NT2/D1 (cell line): ENCODE measurements around the gene CHST12.
"Not testable (repeated sequence)": the region's sequence is repeated elsewhere in the genome, so short reads cannot be mapped to it uniquely, and the experiment has no call there.

Experiments
- DNase-seq: peaks from one replicate; pipeline ENCODE4 v3.0.0-alpha.2; 2011; ENCODE audit warnings: low read depth, low spot score
- H3K27me3 ChIP-seq: 2 replicates; pipeline ENCODE4 v1.6.0; 2011; ENCODE audit warnings: mild to moderate bottlenecking; ENCODE audit not compliant: insufficient read length, insufficient read depth
- H3K36me3 ChIP-seq: 2 replicates; pipeline ENCODE4 v1.6.1; 2011; ENCODE audit warnings: mild to moderate bottlenecking, low read length, mixed read lengths; ENCODE audit not compliant: insufficient read depth, insufficient read length
- H3K4me1 ChIP-seq: 2 replicates; pipeline ENCODE4 v1.5.1; 2011; ENCODE audit not compliant: insufficient read depth, insufficient read length
- H3K4me3 ChIP-seq: 2 replicates; pipeline ENCODE4 v1.5.1; 2011; ENCODE audit warnings: low read depth; ENCODE audit not compliant: insufficient read length
- H3K9ac ChIP-seq: 2 replicates; pipeline ENCODE4 v1.6.0; 2011; ENCODE audit warnings: low read depth; ENCODE audit not compliant: insufficient read length
- H3K9me3 ChIP-seq: 2 replicates; pipeline ENCODE4 v1.5.1; 2011; ENCODE audit warnings: mild to moderate bottlenecking, low read length; ENCODE audit not compliant: insufficient read depth
- SUZ12 ChIP-seq: IDR thresholded peaks from 2 replicates; pipeline ENCODE4 v1.6.1; 2011; ENCODE audit not compliant: insufficient read length, insufficient read depth; ENCODE audit errors: extremely low read depth
- YY1 ChIP-seq: IDR thresholded peaks from 2 replicates; pipeline ENCODE4 v1.6.1; 2011; ENCODE audit not compliant: insufficient read length, insufficient read depth
- ZNF274 ChIP-seq: IDR thresholded peaks from 2 replicates; pipeline ENCODE4 v1.6.1; 2011; ENCODE audit warnings: mild to moderate bottlenecking, low read depth, low read length

Gene CHST12

GRCh38 chr7:2405601-2406345 lies 2.4 kb downstream of the CHST12 start:
- no peaks in the 10 kb centered on the region for H3K9me3 ChIP-seq
- peaks cover 13% of the 10 kb centered on the region for H3K36me3 ChIP-seq
- H3K27me3 ChIP-seq: peaks cover 4% of the 10 kb centered on the region
- H3K4me3 ChIP-seq: no peak overlapping the region
- peaks cover 13% of the 10 kb centered on the region for H3K4me1 ChIP-seq
- H3K9ac ChIP-seq: no peak overlapping the region
- no peak for TF ChIP-seq YY1
- TF ChIP-seq ZNF274: no peak
- no peak for TF ChIP-seq SUZ12
- DNase-seq: no peak

DNA sequence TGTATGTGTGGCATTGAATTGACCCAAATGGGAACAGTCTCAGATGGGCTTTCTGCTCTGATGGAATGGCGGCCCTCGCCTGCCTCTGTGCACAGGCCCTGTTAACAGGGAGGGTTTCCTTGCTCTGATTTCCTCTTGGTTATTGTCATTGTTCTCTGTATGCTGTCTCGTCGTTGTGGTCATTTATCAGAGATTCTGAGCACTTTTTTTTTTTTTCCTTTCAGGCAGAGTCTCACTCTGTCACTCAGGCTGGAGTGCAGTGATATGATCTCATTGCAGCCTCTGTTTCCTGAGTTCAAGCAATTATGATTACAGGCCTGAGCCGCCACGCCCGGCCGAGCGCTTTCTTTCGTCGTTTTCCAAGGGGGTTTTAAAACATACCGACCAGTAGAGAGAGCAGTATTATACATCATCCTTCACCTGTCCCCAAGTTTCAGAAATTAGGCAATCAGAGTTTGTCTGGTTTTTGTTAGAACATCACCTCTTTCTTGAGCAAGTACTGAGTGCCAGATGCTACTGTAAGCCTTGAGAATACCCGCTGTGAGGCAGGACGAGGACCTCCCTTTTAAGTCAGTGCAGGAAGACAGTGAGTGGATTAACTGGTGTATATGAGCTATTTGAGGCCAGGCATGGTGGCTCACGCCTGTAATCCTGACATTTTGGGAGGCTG lies 6.5 kb downstream of the CHST12 start:
- Histone ChIP-seq H3K9me3 (no peaks in the 10 kb centered on the region), H3K4me3 (no peak overlapping the region), H3K9ac (no peak overlapping the region), H3K27me3 (no peaks in the 10 kb centered on the region), H3K36me3 (peaks cover 10% of the 10 kb centered on the region), H3K4me1 (peaks cover 10% of the 10 kb centered on the region)
- TF ChIP-seq SUZ12: no peak
- no peak for TF ChIP-seq ZNF274
- no peak for TF ChIP-seq YY1
- no peak for DNase-seq

DNA sequence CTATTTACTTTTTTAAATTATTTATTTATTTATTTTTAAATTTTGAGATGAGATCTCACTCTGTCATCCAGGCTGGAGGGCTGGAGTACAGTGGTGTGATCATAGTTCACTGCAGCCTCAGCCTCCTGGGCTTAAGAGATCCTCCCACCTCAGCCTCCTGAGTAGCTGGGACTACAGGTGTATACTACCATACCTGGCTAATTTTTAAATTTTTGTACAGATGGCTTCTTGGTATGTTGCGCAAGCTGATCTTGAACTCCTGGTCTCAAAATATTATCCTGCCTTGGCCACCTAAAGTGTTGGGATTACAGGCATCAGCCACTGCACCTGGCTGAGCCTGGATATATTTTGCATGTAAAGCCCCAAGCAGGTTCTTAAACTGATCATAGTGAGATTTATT lies 7.6 kb downstream of the CHST12 start:
- Histone ChIP-seq H3K4me1 (peaks cover 6% of the 10 kb centered on the region), H3K9ac (no peak overlapping the region), H3K9me3 (no peaks in the 10 kb centered on the region), H3K4me3 (no peak overlapping the region), H3K36me3 (peaks cover 5% of the 10 kb centered on the region), H3K27me3 (no peaks in the 10 kb centered on the region)
- DNase-seq: no peak
- no peak for TF ChIP-seq YY1
- TF ChIP-seq ZNF274: no peak
- TF ChIP-seq SUZ12: no peak

DNA sequence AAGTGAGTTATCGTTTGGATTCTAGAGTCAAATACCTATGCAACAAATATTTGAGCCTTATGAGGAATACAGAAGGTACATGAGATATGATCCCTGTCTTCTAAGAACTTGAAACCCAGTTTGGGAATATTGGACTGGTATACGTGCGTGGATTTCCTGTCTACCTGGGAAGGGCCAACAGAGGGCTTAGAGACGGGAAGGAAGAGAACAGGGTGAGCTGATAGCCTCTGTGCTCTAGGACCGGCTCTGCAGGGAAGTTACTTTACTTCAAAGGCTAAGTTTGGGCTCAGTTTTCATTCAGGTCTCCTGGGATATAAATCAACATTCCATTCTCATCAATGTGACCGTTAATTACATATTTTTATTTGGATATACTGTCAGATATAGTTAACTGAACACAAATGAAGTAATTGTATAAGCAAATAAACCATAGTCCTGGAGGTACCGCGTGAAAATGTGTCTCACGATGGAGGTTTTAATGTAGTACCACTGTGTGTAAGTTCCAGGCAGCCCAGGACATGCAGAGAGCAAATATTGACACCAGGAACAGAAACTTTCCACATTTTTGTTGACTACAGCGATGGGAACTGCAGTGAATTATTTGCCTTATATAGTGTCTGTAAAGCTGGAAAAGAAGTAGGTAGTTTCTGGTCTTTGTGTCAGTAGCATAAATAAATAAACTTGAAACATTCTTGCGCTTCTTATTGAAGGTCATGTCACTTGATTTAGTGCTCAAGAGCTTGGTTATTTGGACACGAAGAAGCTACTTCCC lies 8.6 kb downstream of the CHST12 start:
- TF ChIP-seq YY1: no peak
- no peak for TF ChIP-seq ZNF274
- TF ChIP-seq SUZ12: no peak
- H3K27me3 ChIP-seq: no peaks in the 10 kb centered on the region
- no peaks in the 10 kb centered on the region for H3K9me3 ChIP-seq
- peaks cover 6% of the 10 kb centered on the region for H3K4me1 ChIP-seq
- H3K36me3 ChIP-seq: peaks cover 5% of the 10 kb centered on the region
- H3K9ac ChIP-seq: no peak overlapping the region
- no peak overlapping the region for H3K4me3 ChIP-seq
- DNase-seq: no peak

DNA sequence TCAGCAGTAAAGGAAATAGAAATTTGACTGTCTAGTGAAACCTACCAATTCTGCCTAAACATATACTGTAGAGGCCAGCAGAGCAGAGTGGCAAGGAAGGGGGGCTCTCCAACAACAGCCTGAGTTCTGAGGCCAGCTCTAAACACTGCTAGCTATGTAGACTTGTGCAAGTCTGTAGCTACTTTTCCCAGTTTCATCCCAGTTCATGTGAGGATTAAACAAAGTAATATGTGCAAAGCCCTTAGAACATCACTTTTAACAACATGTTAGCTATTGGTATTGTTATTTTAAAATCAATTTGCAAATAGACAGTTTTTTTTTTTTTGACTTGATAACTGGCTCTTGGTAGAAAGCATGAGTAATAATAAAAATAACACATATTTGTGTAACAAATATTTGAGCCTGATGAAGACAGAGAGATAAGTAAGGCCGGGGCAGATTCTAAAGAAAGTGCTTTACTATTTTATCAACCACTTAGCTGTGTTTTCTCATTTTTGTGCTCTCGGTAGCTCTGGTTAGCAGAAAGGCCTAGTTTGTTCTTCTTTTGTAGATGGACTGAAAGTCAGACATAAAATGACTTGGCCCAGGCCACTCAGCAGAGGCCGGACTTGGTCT lies 9.3 kb downstream of the CHST12 start:
- H3K9ac ChIP-seq: no peak overlapping the region

DNA sequence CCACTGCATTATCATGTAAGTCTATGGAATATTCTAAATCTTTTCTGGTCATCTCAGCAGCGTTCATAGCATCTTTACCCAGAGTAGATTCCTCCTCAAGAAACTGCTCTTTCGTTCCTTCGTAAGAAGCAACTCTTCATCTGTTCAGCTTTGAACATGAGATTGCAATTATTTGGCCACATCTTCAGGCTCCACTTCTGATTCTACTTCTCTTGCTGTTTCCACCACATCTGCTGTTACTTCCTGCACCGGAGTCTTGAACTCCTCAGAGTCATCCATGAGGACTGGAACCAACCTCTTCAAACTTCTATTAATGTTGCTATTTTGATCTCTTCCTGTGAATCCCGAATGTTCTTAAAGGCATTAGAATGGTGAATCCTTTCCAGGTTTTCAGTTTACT lies 12.7 kb downstream of the CHST12 start:
- TF ChIP-seq ZNF274: no peak
- no peak for TF ChIP-seq YY1
- no peak for TF ChIP-seq SUZ12
- Histone ChIP-seq H3K9ac (no peak overlapping the region), H3K27me3 (no peaks in the 10 kb centered on the region)

More for the DNA sequence above, 9.3 kb downstream of the CHST12 start:
- TF ChIP-seq SUZ12 (no peak), ZNF274 (no peak), YY1 (no peak)
- DNase-seq: no peak
- no peaks in the 10 kb centered on the region for H3K9me3 ChIP-seq
- H3K36me3 ChIP-seq: peaks cover 5% of the 10 kb centered on the region
- H3K4me1 ChIP-seq: peaks cover 6% of the 10 kb centered on the region
- H3K27me3 ChIP-seq: no peaks in the 10 kb centered on the region
- no peak overlapping the region for H3K4me3 ChIP-seq

GRCh38 chr7:2416650-2417049 lies 13.2 kb downstream of the CHST12 start:
- TF ChIP-seq ZNF274 (no peak), YY1 (no peak), SUZ12 (no peak)
- H3K9ac ChIP-seq: no peak overlapping the region

More for the DNA sequence above, 12.7 kb downstream of the CHST12 start:
- DNase-seq: no peak
- Histone ChIP-seq H3K4me3 (no peak overlapping the region), H3K9me3 (no peaks in the 10 kb centered on the region), H3K36me3 (peaks cover 7% of the 10 kb centered on the region), H3K4me1 (no peaks in the 10 kb centered on the region)

DNA sequence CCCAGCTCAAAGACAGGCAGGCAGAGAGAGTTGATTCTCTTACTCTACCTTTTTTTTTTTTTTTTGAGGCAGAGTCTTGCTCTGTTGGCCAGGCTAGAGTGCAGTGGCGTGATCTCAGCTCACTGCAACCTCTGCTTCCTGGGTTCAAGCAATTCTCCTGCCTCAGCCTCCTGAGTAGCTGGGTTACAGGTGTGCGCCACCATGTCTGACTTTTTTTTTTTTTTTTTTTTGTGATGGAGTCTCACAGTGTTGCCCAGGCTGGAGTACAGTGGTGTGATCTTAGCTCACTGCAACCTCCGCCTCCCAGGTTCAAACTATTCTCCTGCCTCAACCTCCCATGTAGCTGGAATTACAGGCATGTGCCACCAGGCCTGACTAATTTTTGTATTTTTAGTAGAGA lies 13.8 kb downstream of the CHST12 start:
- H3K9ac ChIP-seq, H3K4me1 ChIP-seq, DNase-seq, H3K9me3 ChIP-seq, H3K27me3 ChIP-seq, H3K4me3 ChIP-seq, H3K36me3 ChIP-seq: not testable (repeated sequence)

More at GRCh38 chr7:2416650-2417049, 13.2 kb downstream of the CHST12 start:
- no peak overlapping the region for H3K4me3 ChIP-seq
- peaks cover 7% of the 10 kb centered on the region for H3K36me3 ChIP-seq
- no peaks in the 10 kb centered on the region for H3K9me3 ChIP-seq
- no peaks in the 10 kb centered on the region for H3K27me3 ChIP-seq
- no peaks in the 10 kb centered on the region for H3K4me1 ChIP-seq
- peak; percentile 40 for DNase-seq
